Ishikawa (cell line): Measurements from ENCODE around the gene RAPGEF6.

Experiments used
- CEBPB ChIP-seq: IDR thresholded peaks from 2 replicates; pipeline ENCODE4 v1.6.1; 2012
- CREB1 ChIP-seq: IDR thresholded peaks from 2 replicates; pipeline ENCODE4 v1.6.1; 2012; ENCODE audit warnings: low read depth
- EGR1 ChIP-seq: IDR thresholded peaks from 2 replicates; pipeline ENCODE4 v1.6.1; 2012
- EP300 ChIP-seq: IDR thresholded peaks from 2 replicates; pipeline ENCODE4 v1.6.1; 2012; ENCODE audit warnings: borderline replicate concordance
- FOXM1 ChIP-seq: IDR thresholded peaks from 2 replicates; pipeline ENCODE4 v1.6.1; 2012; ENCODE audit warnings: low read depth, borderline replicate concordance
- MAX ChIP-seq: IDR thresholded peaks from 2 replicates; pipeline ENCODE4 v1.6.1; 2012
- NFIC ChIP-seq: IDR thresholded peaks from 2 replicates; pipeline ENCODE4 v1.6.1; 2012
- RAD21 ChIP-seq: IDR thresholded peaks from 2 replicates; pipeline ENCODE4 v1.6.1; 2012; ENCODE audit warnings: low read depth
- REST ChIP-seq: IDR thresholded peaks from 2 replicates; pipeline ENCODE4 v1.6.1; 2012; ENCODE audit warnings: low read depth, mild to moderate bottlenecking
- TAF1 ChIP-seq: IDR thresholded peaks from 2 replicates; pipeline ENCODE4 v1.6.1; 2012; ENCODE audit warnings: low read depth, mild to moderate bottlenecking
- TCF12 ChIP-seq: IDR thresholded peaks from 2 replicates; pipeline ENCODE4 v1.6.1; 2012; ENCODE audit warnings: low read depth
- TEAD4 ChIP-seq: IDR thresholded peaks from 2 replicates; pipeline ENCODE4 v1.6.1; 2012
- USF1 ChIP-seq: IDR thresholded peaks from 2 replicates; pipeline ENCODE4 v1.6.1; 2012
- YY1 ChIP-seq: IDR thresholded peaks from 2 replicates; pipeline ENCODE4 v1.6.1; 2012; ENCODE audit warnings: low read depth
- ZBTB7A ChIP-seq: IDR thresholded peaks from 2 replicates; pipeline ENCODE4 v1.6.1; 2012; ENCODE audit warnings: low read depth

RAPGEF6 gene

GRCh38 chr5:131628990-131629389, 6.0 kb downstream of the RAPGEF6 start:
- TF ChIP-seq MAX = no peak
- TF ChIP-seq TEAD4 = no peak
- TF ChIP-seq EP300 = no peak
- TF ChIP-seq TCF12 = no peak
- no peak for TF ChIP-seq CEBPB
- no peak for TF ChIP-seq TAF1
- no peak for TF ChIP-seq CREB1
- TF ChIP-seq EGR1 = no peak
- TF ChIP-seq YY1 = no peak
- TF ChIP-seq ZBTB7A = no peak
- TF ChIP-seq USF1 = no peak
- TF ChIP-seq RAD21 = no peak
- TF ChIP-seq REST = no peak
- no peak for TF ChIP-seq NFIC
- no peak for TF ChIP-seq FOXM1

DNA sequence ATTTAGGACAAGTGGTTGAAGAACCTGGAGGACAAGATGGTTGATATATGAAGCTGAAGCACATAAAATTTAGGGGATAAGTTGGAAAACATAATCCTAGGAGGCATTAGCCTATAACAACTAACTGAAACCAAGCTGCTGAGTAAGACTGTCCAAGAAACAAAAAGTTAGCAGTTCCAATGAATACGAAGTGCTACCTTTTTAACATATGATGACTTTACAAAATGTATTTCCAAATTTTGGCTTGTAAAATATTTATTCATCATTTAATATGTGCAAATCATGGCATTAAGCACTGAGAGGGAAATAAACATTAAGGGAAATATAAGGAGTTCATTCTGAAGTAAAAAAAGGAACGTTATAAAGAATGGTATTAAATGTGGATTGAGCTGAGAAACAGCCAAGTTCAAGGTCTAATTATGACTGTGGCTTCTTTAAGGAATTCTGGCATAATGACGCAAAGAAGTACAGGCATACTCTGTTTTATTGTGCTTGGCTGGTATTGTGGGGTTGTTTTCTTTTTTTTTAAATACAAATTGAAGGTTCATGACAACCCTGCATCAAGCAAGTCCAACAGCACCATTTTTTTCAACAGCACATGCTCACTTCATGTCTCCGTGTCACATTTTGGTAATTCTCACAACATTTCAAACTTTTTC, 7.7 kb downstream of the RAPGEF6 start:
- TF ChIP-seq ZBTB7A (no peak), EGR1 (no peak), TCF12 (no peak)

DNA sequence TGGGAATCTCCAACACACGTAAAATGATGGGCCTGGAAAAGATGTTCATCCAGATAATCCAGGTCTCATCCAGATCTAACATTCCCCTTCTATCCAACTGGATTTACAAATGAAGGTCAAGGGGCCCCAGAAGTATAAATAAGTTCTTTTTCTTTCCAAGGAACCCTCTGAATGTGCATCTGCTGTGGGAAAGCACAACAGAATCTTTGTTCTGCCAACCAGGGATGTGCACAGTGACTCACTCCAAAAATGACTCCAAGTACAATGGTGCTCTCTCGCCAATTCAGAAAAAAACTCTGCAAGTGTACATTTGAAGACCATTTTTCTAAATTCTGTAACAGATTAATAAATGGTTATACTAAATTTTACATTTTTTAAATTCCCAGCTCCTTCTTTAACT, 12.4 kb downstream of the RAPGEF6 start:
- no peak for TF ChIP-seq RAD21
- TF ChIP-seq CEBPB = no peak
- TF ChIP-seq MAX = no peak
- TF ChIP-seq TEAD4 = no peak
- no peak for TF ChIP-seq EP300
- no peak for TF ChIP-seq TAF1
- TF ChIP-seq ZBTB7A = no peak
- TF ChIP-seq FOXM1 = no peak
- no peak for TF ChIP-seq CREB1
- TF ChIP-seq REST = no peak
- TF ChIP-seq USF1 = no peak
- no peak for TF ChIP-seq TCF12
- TF ChIP-seq NFIC = no peak
- no peak for TF ChIP-seq EGR1
- TF ChIP-seq YY1 = no peak

DNA sequence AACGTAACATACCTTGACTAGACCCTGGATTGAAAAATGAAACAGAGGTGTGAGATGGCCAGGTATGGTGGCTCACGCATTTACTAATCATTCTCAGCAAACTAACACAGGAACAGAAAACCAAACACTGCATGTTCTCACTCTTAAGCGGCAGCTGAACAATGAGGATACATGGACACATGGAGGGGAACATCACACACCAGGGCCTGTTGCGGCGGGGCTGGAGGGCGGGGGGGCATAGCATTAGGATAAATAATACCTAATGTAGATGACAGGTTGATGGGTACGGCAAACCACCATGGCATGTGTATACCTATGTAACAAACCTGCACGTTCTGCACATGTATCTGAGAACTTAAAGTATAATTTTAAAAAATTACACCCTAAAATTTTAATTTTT, 15.9 kb downstream of the RAPGEF6 start:
- no peak for TF ChIP-seq TEAD4
- no peak for TF ChIP-seq YY1
- no peak for TF ChIP-seq USF1
- no peak for TF ChIP-seq EP300
- TF ChIP-seq RAD21 = no peak
- no peak for TF ChIP-seq TCF12
- TF ChIP-seq ZBTB7A = no peak
- no peak for TF ChIP-seq TAF1
- no peak for TF ChIP-seq EGR1
- no peak for TF ChIP-seq CREB1
- no peak for TF ChIP-seq CEBPB

GRCh38 chr5:131617140-131617822, 17.7 kb downstream of the RAPGEF6 start:
- TF ChIP-seq EGR1 = no peak
- TF ChIP-seq RAD21 = no peak
- no peak for TF ChIP-seq CEBPB
- no peak for TF ChIP-seq ZBTB7A
- TF ChIP-seq CREB1 = no peak
- no peak for TF ChIP-seq USF1
- no peak for TF ChIP-seq FOXM1
- TF ChIP-seq TCF12 = no peak
